ENCODE results near the gene ARHGAP40. TPM values are rescaled to one million over a fixed set of nuclear protein-coding genes. Genes with fewer than 3 reads are reported as not detected.

The ARHGAP40 gene
- total RNA-seq, 1 donor from 2014 or later, result not detected

- Histone ChIP-seq H3K4me1 (peaks cover 25% of the 10 kb centered on the region), H3K27ac (replicated peaks) (no peak overlapping the region), H3K9me3 (replicated peaks) (no peaks in the 10 kb centered on the region), H3K27me3 (ENCODE audit: low read depth) (peaks cover 91% of the 10 kb centered on the region), H3K36me3 (no peaks in the 10 kb centered on the region), H3K4me3 (no peak overlapping the region)
- TF ChIP-seq CTCF (IDR thresholded peaks at IDR 0.05; ENCODE audit: borderline replicate concordance), result no peak
- intact Hi-C loops (cut with micrococcal nuclease), result no loop called here
- DNase-seq, result no peak
These were observed 69.2 kb downstream of the ARHGAP40 start for GRCh38 chr20:38670786-38671185.

- Histone ChIP-seq H3K27ac (replicated peaks) (no peak overlapping the region), H3K4me1 (peaks cover 21% of the 10 kb centered on the region), H3K36me3 (no peaks in the 10 kb centered on the region), H3K4me3 (no peak overlapping the region), H3K9me3 (replicated peaks) (no peaks in the 10 kb centered on the region), H3K27me3 (ENCODE audit: low read depth) (peaks cover 91% of the 10 kb centered on the region)
- TF ChIP-seq CTCF (IDR thresholded peaks at IDR 0.05; ENCODE audit: borderline replicate concordance), result no peak
- intact Hi-C loops (cut with micrococcal nuclease), result no loop called here
- no peak for DNase-seq
These were observed 69.6 kb downstream of the ARHGAP40 start for GRCh38 chr20:38671186-38671585.

- H3K4me3 ChIP-seq, result no peak overlapping the region
- H3K4me1 ChIP-seq, result peaks cover 14% of the 10 kb centered on the region
- no peak for TF ChIP-seq CTCF (IDR thresholded peaks at IDR 0.05; ENCODE audit: borderline replicate concordance)
- no peak overlapping the region for H3K27ac ChIP-seq (replicated peaks)
- no peaks in the 10 kb centered on the region for H3K36me3 ChIP-seq
- intact Hi-C loops (cut with micrococcal nuclease), result no loop called here
- DNase-seq, result no peak
- H3K9me3 ChIP-seq (replicated peaks), result no peaks in the 10 kb centered on the region
- peaks cover 91% of the 10 kb centered on the region for H3K27me3 ChIP-seq (ENCODE audit: low read depth)
These were observed 70.2 kb downstream of the ARHGAP40 start for GRCh38 chr20:38671701-38672292.

- Histone ChIP-seq H3K9me3 (replicated peaks) (no peaks in the 10 kb centered on the region), H3K4me3 (no peak overlapping the region), H3K36me3 (no peaks in the 10 kb centered on the region), H3K4me1 (peaks cover 14% of the 10 kb centered on the region), H3K27me3 (ENCODE audit: low read depth) (peaks cover 98% of the 10 kb centered on the region), H3K27ac (replicated peaks) (no peak overlapping the region)
- DNase-seq, result no peak
- intact Hi-C loops (cut with micrococcal nuclease), result no loop called here
- no peak for TF ChIP-seq CTCF (IDR thresholded peaks at IDR 0.05; ENCODE audit: borderline replicate concordance)
These were observed 70.9 kb downstream of the ARHGAP40 start for GRCh38 chr20:38672504-38672903.

- peaks cover 100% of the 10 kb centered on the region for H3K27me3 ChIP-seq (ENCODE audit: low read depth)
- TF ChIP-seq CTCF (IDR thresholded peaks at IDR 0.05; ENCODE audit: borderline replicate concordance), result no peak
- no peak overlapping the region for H3K27ac ChIP-seq (replicated peaks)
- H3K4me3 ChIP-seq, result peak overlapping the region; percentile 65
- peaks cover 14% of the 10 kb centered on the region for H3K4me1 ChIP-seq
- H3K36me3 ChIP-seq, result no peaks in the 10 kb centered on the region
- no peak for DNase-seq
- no peaks in the 10 kb centered on the region for H3K9me3 ChIP-seq (replicated peaks)
- intact Hi-C loops (cut with micrococcal nuclease), result no loop called here
These were observed 71.7 kb downstream of the ARHGAP40 start for GRCh38 chr20:38673261-38673660.
